Stimulated activated CD4-positive, alpha-beta T cell treated with anti-CD3 and anti-CD28 coated beads, Interleukin-4, amount 100 ng/mL, for 1 hour (primary cell): ENCODE results near the gene TGFB1I1.
"Not testable (repeated sequence)": the region's sequence is repeated elsewhere in the genome, so short reads cannot be mapped to it uniquely, and the experiment has no call there.

ENCODE experiments used
- DNase-seq: peaks from one replicate; pipeline ENCODE4 v3.0.0-alpha.2; 2020

TGFB1I1 gene

DNA sequence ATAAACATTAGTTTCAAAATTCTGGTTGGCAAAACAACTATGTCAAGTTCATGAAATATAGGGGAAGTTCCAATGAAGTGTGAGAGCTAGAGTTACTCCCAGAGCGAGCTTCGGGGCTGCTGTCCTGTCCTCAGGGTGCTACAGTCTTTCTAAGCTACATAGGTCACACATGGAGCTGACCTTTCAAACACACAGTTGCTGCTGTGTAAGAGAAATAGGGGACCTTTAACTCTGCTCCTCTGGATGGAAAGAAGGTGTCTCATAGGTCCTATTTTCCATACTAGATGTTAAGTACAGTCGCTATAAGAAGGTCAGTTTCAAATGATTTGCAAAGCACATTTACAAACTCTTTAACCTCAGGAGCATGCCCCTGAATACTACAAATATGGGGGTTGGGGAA is 49.4 kb downstream of the TGFB1I1 start:
- no peak for DNase-seq

DNA sequence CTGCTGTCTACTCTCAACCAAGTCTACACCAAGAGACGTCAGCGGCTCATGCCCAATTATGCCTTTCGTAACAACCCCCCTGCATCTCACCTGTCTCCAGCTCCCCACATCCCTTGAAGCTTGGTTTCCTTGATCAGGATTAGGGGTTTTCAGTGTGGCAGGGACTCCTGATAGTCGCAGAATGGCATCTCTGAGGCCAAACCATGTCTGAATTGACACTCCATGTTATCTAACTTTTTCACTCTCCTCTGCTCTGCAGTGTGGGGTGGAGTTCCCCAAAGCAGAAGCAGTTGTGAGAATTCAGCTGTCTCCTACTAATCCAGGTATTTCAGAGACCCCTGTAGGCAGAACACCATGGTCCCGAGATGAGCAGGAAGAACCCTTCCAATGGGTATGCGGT is 50.1 kb downstream of the TGFB1I1 start:
- no peak for DNase-seq

DNA sequence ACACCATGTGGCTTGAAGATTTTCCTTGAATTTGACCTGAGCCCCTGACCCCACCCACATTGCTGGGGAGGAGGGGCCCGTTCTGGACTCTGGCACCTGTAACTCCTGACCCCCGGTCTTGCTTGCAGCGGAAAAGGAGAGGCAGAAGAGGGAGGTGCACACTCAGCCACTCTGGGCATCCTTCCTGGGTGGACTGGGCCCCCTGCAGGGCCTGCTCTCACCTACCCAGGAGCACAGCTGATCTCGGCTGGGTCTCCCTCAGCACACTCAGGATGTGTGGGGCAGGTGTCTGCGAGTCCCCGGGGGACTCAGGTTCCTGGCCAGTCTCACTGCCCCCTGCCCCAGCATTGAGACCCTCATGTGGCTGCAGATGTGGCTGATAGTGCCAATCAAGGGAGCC is 51.8 kb downstream of the TGFB1I1 start:
- DNase-seq: not testable (repeated sequence)

DNA sequence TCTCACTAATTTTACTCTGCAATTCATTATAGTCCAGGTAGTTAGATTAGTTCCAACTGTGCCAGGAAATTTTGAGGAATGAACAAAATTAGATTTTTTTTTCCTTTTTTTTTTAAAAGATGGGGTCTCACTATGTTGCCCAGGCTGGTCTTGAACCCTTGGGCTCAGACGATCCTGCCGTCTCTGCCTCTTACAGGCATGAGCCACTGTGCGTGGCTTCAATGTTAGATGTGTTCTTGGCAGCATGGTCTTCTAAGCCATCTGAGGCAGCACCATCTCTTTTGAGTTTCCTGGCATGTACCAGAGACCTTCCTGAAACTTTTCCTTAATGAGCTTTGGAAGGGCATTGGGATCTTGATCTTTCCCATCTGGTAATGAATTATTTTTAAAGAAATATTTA is 53.2 kb downstream of the TGFB1I1 start:
- DNase-seq: no peak
